Amniotic stem cell (primary cell): ENCODE data around the gene RING1.

Experiments used
- DNase-seq: peaks from one replicate; lab custom pipeline; 2025; lab: John Stamatoyannopoulos, UW

The RING1 gene

DNA sequence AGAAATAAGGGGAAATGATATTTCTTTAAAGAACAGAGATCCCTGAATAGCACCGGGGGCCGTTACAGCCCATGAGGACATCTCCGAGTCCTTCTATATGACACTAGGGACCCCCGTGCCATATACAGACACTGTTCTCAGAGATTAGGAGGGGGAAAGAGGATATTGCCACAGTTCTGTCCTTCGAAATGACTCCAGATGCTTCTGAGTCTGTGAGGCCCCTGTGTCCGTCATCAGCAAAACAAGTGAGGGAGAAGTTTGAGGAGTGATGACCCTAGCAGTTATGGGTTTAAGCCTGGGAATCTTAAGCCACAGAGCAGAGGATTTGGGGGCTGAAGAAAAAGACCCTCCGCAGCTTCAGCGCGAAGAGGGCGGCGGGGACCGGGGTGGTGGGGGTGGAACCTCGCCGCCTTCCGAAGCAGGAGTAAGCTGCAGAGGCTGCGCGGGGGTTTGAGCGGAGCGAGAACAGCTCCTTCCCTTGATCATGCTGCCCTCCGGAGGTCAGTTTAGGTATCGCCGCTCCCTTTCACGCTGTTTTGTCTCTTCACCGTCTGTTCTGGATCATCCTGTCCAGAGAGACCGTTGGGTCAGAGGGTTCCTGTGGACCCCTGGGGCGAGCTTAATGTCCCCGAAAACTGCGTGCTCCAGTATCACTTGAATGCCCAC, 39.8 kb downstream of the RING1 start:
- DNase-seq = peak; percentile 60

DNA sequence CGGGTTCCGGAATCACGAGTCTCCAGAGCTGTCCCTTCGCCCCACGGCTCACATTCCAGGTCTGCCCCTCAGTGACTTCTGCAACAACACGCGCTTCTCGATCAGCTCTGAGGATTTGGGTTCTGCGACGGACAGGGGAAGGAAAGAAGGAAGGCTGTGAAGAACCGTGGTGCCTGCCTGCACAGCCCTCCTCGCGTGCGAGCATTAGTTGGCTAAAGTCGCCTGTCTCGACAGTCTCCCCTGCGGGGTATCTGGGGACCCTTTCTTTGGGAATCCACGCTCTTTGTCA, 40.3 kb downstream of the RING1 start:
- peak; percentile 45 for DNase-seq

- DNase-seq = peak; percentile 97
Measured at GRCh38 chr6:33248932-33249731, 40.8 kb downstream of the RING1 start.

DNA sequence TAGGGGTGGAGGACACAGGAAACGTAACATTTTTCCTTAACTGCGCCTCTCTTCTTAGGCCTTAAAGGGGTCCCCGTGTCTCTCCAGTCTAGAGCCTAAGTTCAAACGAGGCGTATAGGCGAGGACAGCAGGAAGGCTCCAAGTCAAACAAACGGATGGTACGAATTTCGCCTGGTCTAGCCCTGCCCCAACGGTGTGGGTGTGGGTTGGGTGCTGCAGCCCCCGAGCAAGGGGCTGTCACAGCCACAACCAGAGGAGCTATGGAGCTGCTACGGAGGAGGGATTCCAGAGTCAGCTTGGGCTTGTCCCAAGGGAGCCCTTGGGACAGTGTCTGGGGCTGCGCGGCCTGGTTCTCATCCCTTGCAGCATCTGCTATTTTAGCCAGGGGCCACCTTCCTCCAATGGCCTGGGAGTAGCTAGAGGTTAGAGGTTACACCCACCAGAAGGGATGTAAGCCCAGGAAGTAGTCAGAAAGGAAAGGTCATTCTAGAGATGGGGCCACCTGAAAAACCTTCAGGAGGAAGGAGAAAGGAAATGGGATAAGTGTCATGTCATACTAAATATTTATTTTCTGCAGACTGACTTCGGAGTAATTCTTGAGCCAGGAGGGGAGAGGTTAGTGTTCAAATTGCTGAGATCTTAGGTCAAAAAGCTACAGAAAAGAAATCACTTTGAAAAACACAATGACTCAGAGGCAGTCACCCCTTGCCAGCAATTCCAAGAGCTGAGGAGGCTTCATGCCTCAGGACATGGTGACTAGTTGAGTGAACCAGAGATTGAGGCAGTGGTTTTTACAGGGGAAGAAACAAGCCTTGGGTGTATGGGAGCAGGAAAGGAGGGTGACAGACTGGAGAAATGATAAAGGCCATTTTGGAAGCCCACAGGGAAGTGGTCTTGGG, 41.7 kb downstream of the RING1 start:
- DNase-seq = peak; percentile 82

- no peak for DNase-seq
Measured at GRCh38 chr6:33250731-33251130, 42.4 kb downstream of the RING1 start.

- no peak for DNase-seq
Measured at GRCh38 chr6:33251395-33252012, 43.2 kb downstream of the RING1 start.

- no peak for DNase-seq
Measured at GRCh38 chr6:33252759-33253158, 44.5 kb downstream of the RING1 start.

- DNase-seq = no peak
Measured at GRCh38 chr6:33254591-33254990, 46.3 kb downstream of the RING1 start.

DNA sequence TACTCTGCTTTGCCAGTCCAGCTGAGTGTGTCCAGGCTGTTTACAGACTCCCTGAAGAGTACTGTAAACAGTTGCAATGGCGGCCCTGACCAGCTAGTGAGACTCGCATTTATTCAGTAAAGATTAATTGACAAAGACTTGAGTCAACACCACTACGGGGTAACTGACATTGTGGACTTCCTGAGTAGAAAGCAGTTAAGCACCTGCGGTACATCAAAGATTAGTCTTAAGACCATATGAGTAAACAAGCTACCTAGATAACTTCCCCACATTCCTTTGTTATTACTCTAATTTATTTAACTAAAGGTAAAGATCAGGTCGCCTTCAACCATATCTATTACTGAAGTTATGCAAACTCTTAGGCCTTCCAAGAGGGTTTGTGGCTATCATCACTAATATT, 50.7 kb downstream of the RING1 start:
- no peak for DNase-seq
